Measurements from ENCODE around the gene CXCL14. TPM values are rescaled to one million over a fixed set of nuclear protein-coding genes. Genes with fewer than 3 reads are reported as not detected.

Gene CXCL14
- total and polyA plus RNA-seq, 2 donors (not counting 1 experiment from before 2014, with no cell fraction given): 0.17 TPM; not detected in 1

DNA sequence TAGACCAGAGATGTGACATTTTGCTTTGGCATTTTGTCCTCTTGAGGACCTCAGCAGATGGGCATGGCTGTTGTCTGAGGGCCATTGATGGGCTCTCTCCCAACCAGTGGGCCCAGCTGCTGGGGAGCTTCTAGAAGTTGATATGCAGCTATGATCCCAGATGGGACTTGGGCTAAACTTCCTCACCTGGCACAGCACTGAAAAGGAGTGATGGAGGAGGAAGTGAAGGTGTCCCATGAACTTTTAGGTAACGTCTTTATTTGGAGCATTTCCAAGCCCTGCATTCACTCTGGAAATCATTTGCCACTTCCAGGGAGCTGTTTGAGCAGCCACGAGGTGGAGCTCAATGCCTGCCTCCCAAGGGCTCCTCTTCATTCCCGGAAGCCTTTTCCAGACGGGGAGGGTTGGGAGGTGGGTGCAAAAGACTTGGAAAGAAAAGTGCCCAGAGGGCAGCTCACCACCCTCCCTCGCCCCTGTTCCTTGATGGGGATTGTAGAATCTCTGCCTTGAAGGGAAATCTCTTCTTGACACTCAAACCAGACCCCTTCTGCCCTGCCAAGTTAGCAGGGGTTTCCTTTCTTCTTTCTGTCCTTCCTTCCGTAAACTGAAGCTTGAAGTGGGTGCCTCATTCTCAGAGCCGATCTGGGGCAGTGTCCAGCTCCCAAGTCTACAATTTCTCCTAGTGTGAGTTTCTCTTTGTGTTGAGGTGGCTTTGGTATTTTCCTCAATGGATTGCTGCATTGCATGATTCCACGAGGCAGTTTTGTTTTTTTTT, 24.9 kb downstream of the CXCL14 start:
- peak in 1 of 2 donors; percentile 23 for DNase-seq (ENCODE audit: low read depth in 2 of 2)
- Histone ChIP-seq H3K36me3 (ENCODE audit: control insufficient read depth, insufficient read depth, low read length) (no peaks in the 10 kb centered on the region), H3K79me2 (ENCODE audit: control insufficient read depth, insufficient read depth, low read length) (no peaks in the 10 kb centered on the region), H3K27ac (ENCODE audit: insufficient read depth, low read length) (no peak overlapping the region), H3K4me3 (replicated peaks in 1 of 4; ENCODE audit: control extremely low read depth in 1 of 4, insufficient read depth in 1 of 4, low read depth in 3 of 4, low read length in 4 of 4) (peak overlapping the region in 1 of 4 experiments; percentile 22), H3K4me2 (ENCODE audit: extremely low read depth, insufficient read depth, low read length) (no peak overlapping the region), H4K20me1 (ENCODE audit: control insufficient read depth, extremely low read depth, insufficient read depth, low read length) (no peaks in the 10 kb centered on the region), H3K27me3 (ENCODE audit: control insufficient read depth, insufficient read depth, low read length) (no peaks in the 10 kb centered on the region), H3K4me1 (ENCODE audit: control insufficient read depth, extremely low read depth, insufficient read depth, low read length) (no peaks in the 10 kb centered on the region), H3K9ac (ENCODE audit: insufficient read depth, low read length) (no peak overlapping the region), H3K9me3 (ENCODE audit: control insufficient read depth, insufficient read depth, low read depth, low read length) (no peaks in the 10 kb centered on the region), H2AFZ (ENCODE audit: low read length) (no peak overlapping the region)
- TF ChIP-seq EZH2 (IDR thresholded peaks at IDR 0.05; ENCODE audit: low read length, missing control alignments): no peak
- TF ChIP-seq, protein P1, sequence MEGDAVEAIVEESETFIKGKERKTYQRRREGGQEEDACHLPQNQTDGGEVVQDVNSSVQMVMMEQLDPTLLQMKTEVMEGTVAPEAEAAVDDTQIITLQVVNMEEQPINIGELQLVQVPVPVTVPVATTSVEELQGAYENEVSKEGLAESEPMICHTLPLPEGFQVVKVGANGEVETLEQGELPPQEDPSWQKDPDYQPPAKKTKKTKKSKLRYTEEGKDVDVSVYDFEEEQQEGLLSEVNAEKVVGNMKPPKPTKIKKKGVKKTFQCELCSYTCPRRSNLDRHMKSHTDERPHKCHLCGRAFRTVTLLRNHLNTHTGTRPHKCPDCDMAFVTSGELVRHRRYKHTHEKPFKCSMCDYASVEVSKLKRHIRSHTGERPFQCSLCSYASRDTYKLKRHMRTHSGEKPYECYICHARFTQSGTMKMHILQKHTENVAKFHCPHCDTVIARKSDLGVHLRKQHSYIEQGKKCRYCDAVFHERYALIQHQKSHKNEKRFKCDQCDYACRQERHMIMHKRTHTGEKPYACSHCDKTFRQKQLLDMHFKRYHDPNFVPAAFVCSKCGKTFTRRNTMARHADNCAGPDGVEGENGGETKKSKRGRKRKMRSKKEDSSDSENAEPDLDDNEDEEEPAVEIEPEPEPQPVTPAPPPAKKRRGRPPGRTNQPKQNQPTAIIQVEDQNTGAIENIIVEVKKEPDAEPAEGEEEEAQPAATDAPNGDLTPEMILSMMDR (conservative IDR thresholded peaks at IDR 0.05 in 1 of 2, IDR thresholded peaks at IDR 0.05 in 1 of 2; ENCODE audit: low read depth in 1 of 2, low read length in 2 of 2): peak; percentile 33 to 35

DNA sequence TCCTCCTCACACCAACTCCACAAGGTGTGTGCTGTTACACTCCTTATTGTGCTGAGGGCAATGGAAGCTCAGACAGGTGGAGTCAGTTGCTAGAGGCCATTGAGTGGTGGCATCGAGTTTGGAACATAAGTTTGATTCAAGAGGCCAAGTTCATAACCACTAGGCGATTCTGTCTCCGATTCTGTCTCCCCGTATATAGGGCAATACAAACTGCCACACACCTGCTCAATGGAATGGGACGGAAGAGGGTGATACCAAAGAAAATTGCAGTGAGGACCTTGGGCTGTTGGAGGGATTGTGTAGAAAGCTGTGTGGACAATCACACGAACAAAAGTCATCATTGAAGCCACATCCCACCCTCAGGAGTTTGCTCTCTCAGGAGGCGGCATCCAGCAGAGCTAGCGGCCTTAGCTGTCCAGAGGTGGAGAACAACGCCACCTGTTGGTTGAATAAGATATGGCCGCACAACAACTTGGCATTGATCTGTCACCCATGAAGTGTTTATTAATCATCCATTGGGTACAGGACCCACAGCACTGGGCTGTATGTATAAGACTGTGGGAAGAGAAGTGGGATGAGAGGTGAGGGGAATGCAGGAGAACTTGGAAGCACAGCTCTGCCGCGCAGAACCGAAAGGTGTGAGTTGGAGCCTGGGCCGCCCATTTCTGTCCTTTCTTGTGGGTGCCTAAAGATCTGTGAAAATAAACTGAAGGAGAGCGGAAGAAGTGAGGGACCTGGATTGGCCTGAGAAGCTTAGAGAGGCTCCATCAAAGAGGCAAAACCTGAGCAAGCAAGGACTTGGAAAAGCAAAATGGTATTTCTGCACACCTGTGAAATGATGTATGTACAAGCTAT, 27.0 kb downstream of the CXCL14 start:
- Histone ChIP-seq H4K20me1 (ENCODE audit: control insufficient read depth, extremely low read depth, insufficient read depth, low read length) (no peaks in the 10 kb centered on the region), H3K9me3 (ENCODE audit: control insufficient read depth, insufficient read depth, low read depth, low read length) (no peaks in the 10 kb centered on the region), H3K27me3 (ENCODE audit: control insufficient read depth, insufficient read depth, low read length) (peaks cover 3% of the 10 kb centered on the region), H3K27ac (ENCODE audit: insufficient read depth, low read length) (no peak overlapping the region), H3K4me3 (replicated peaks in 1 of 4; ENCODE audit: control extremely low read depth in 1 of 4, insufficient read depth in 1 of 4, low read depth in 3 of 4, low read length in 4 of 4) (no peak overlapping the region), H3K9ac (ENCODE audit: insufficient read depth, low read length) (no peak overlapping the region), H3K36me3 (ENCODE audit: control insufficient read depth, insufficient read depth, low read length) (no peaks in the 10 kb centered on the region), H2AFZ (ENCODE audit: low read length) (no peak overlapping the region), H3K4me2 (ENCODE audit: extremely low read depth, insufficient read depth, low read length) (no peak overlapping the region), H3K79me2 (ENCODE audit: control insufficient read depth, insufficient read depth, low read length) (no peaks in the 10 kb centered on the region), H3K4me1 (ENCODE audit: control insufficient read depth, extremely low read depth, insufficient read depth, low read length) (no peaks in the 10 kb centered on the region)
- no peak for TF ChIP-seq EZH2 (IDR thresholded peaks at IDR 0.05; ENCODE audit: low read length, missing control alignments)
- TF ChIP-seq, protein P1 (conservative IDR thresholded peaks at IDR 0.05 in 1 of 2, IDR thresholded peaks at IDR 0.05 in 1 of 2; ENCODE audit: low read depth in 1 of 2, low read length in 2 of 2): peak; percentile 84 to 88
- DNase-seq (ENCODE audit: low read depth in 2 of 2): peak; percentile 55 to 79

DNA sequence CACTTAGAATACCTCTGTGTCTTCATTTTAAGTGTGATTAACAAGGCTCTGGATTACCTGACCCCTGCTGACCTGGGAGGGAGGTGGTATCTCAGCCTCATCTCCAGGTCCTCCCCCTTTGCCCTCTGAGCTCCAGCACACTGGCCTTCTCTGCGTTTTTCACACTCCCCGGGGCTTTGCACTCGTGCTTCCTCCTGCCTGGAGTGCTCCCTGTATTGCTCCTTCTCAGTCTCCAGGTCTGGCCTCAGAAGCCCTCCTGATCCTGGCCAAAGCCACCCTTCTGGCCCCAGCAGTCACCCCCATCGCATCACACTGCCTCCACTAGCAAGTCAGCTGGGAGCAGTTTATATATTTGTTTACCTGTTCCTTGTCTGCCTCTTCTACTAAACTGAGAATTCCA, 29.4 kb downstream of the CXCL14 start:
- Histone ChIP-seq H3K9ac (ENCODE audit: insufficient read depth, low read length) (no peak overlapping the region), H3K36me3 (ENCODE audit: control insufficient read depth, insufficient read depth, low read length) (no peaks in the 10 kb centered on the region), H4K20me1 (ENCODE audit: control insufficient read depth, extremely low read depth, insufficient read depth, low read length) (no peaks in the 10 kb centered on the region), H3K79me2 (ENCODE audit: control insufficient read depth, insufficient read depth, low read length) (no peaks in the 10 kb centered on the region), H2AFZ (ENCODE audit: low read length) (no peak overlapping the region), H3K4me2 (ENCODE audit: extremely low read depth, insufficient read depth, low read length) (no peak overlapping the region), H3K4me3 (replicated peaks in 1 of 4; ENCODE audit: control extremely low read depth in 1 of 4, insufficient read depth in 1 of 4, low read depth in 3 of 4, low read length in 4 of 4) (no peak overlapping the region), H3K27ac (ENCODE audit: insufficient read depth, low read length) (no peak overlapping the region), H3K9me3 (ENCODE audit: control insufficient read depth, insufficient read depth, low read depth, low read length) (no peaks in the 10 kb centered on the region), H3K4me1 (ENCODE audit: control insufficient read depth, extremely low read depth, insufficient read depth, low read length) (no peaks in the 10 kb centered on the region), H3K27me3 (ENCODE audit: control insufficient read depth, insufficient read depth, low read length) (peaks cover 19% of the 10 kb centered on the region)
- no peak for DNase-seq (ENCODE audit: low read depth in 2 of 2)
- TF ChIP-seq EZH2 (IDR thresholded peaks at IDR 0.05; ENCODE audit: low read length, missing control alignments): no peak
- TF ChIP-seq, protein P1 (conservative IDR thresholded peaks at IDR 0.05 in 1 of 2, IDR thresholded peaks at IDR 0.05 in 1 of 2; ENCODE audit: low read depth in 1 of 2, low read length in 2 of 2): no peak

Measured in fibroblast of lung (primary cell).